GM20000 (cell line): ENCODE measurements around the gene DDIT3.

ENCODE experiments used
- DNase-seq: peaks from one replicate; pipeline ENCODE4 v3.0.0; 2012; ENCODE audit warnings: low spot score
- CTCF ChIP-seq: IDR thresholded peaks from 2 replicates; pipeline ENCODE4 v1.5.1; 2012; ENCODE audit warnings: mild to moderate bottlenecking, control low read depth; ENCODE audit errors: extremely low read depth, missing control alignments

The DDIT3 gene

GRCh38 chr12:57470286-57470969 lies 49.9 kb downstream of the DDIT3 start:
- no peak for TF ChIP-seq CTCF
- DNase-seq: no peak

- TF ChIP-seq CTCF: no peak
- no peak for DNase-seq
Measured at GRCh38 chr12:57469296-57470164, 50.8 kb downstream of the DDIT3 start.

- no peak for DNase-seq
- no peak for TF ChIP-seq CTCF
Measured at GRCh38 chr12:57467915-57468314, 52.4 kb downstream of the DDIT3 start.

- no peak for DNase-seq
- TF ChIP-seq CTCF: no peak
Measured at GRCh38 chr12:57467212-57467874, 53.0 kb downstream of the DDIT3 start.
